H9 (cell line): ENCODE results near the gene KIF19. TPM values are rescaled to one million over a fixed set of nuclear protein-coding genes. Genes with fewer than 3 reads are reported as not detected.

Experiments
- DNase-seq: peaks from one replicate; pipeline ENCODE4 v3.0.0-alpha.2; 2017
- H2AFZ ChIP-seq: one replicate; pipeline ENCODE4 v1.6.1; 2013; ENCODE audit warnings: mild to moderate bottlenecking, low read length, control low read depth, moderate library complexity
- H2AK5ac ChIP-seq: 2 replicates; pipeline ENCODE4 v1.6.1; 2013; ENCODE audit warnings: low read length, control low read depth, mixed read lengths; ENCODE audit not compliant: insufficient read length
- H2BK120ac ChIP-seq: one replicate; pipeline ENCODE4 v1.6.1; 2013; ENCODE audit warnings: low read depth, mild to moderate bottlenecking, low read length, control low read depth, inconsistent platforms; ENCODE audit not compliant: poor library complexity, severe bottlenecking
- H2BK12ac ChIP-seq: 2 replicates; pipeline ENCODE4 v1.6.1; 2013; ENCODE audit warnings: low read length, control low read depth, mixed read lengths, low read depth; ENCODE audit not compliant: insufficient read length
- H2BK15ac ChIP-seq: 2 replicates; pipeline ENCODE4 v1.6.1; 2013; ENCODE audit warnings: low read depth, low read length, control low read depth
- H2BK20ac ChIP-seq: one replicate; pipeline ENCODE4 v1.6.1; 2013; ENCODE audit warnings: low read depth, mild to moderate bottlenecking, low read length, control low read depth, inconsistent platforms; ENCODE audit not compliant: poor library complexity, severe bottlenecking
- H2BK5ac ChIP-seq: 2 replicates; pipeline ENCODE4 v1.6.1; 2013; ENCODE audit warnings: low read length, control low read depth, mixed read lengths; ENCODE audit not compliant: insufficient read length
- H3K14ac ChIP-seq: 2 replicates; pipeline ENCODE4 v1.6.1; 2013; ENCODE audit warnings: low read length, control low read depth; ENCODE audit not compliant: insufficient read depth
- H3K18ac ChIP-seq: 2 replicates; pipeline ENCODE4 v1.6.1; 2013; ENCODE audit warnings: low read depth, mild to moderate bottlenecking, mixed read lengths, low read length, control low read depth; ENCODE audit not compliant: insufficient read length
- H3K23ac ChIP-seq: 2 replicates; pipeline ENCODE4 v1.6.1; 2013; ENCODE audit warnings: low read length, control low read depth, mixed read lengths, low read depth; ENCODE audit not compliant: insufficient read length
- H3K23me2 ChIP-seq: 2 replicates; pipeline ENCODE4 v1.6.1; 2013; ENCODE audit warnings: low read depth, mild to moderate bottlenecking, mixed read lengths, low read length, control low read depth; ENCODE audit not compliant: insufficient read length, poor library complexity, severe bottlenecking
- H3K27ac ChIP-seq: 2 replicates; pipeline ENCODE4 v1.5.1; 2013; ENCODE audit warnings: low read length, control low read depth, mixed read lengths, low read depth; ENCODE audit not compliant: insufficient read length
- H3K27me3 ChIP-seq: 2 replicates; pipeline ENCODE4 v1.6.1; 2013; ENCODE audit warnings: low read length, control low read depth, inconsistent platforms; ENCODE audit not compliant: insufficient read depth
- H3K4ac ChIP-seq: 2 replicates; pipeline ENCODE4 v1.6.1; 2013; ENCODE audit warnings: low read depth, mild to moderate bottlenecking, control low read depth, inconsistent platforms, low read length, moderate library complexity
- H3K4me1 ChIP-seq: 2 replicates; pipeline ENCODE4 v1.6.1; 2013; ENCODE audit warnings: low read length, control low read depth, inconsistent platforms; ENCODE audit not compliant: insufficient read depth
- H3K4me2 ChIP-seq: 2 replicates; pipeline ENCODE4 v1.6.1; 2013; ENCODE audit warnings: low read length, control low read depth, mixed read lengths; ENCODE audit not compliant: insufficient read length, insufficient read depth
- H3K56ac ChIP-seq: 2 replicates; pipeline ENCODE4 v1.6.1; 2013; ENCODE audit warnings: low read depth, mild to moderate bottlenecking, mixed read lengths, low read length, control low read depth; ENCODE audit not compliant: insufficient read length
- H3K79me1 ChIP-seq: 2 replicates; pipeline ENCODE4 v1.6.1; 2013; ENCODE audit warnings: low read depth, mild to moderate bottlenecking, moderate library complexity, low read length, control low read depth, inconsistent platforms; ENCODE audit not compliant: insufficient read depth, poor library complexity, severe bottlenecking
- H3K79me2 ChIP-seq: 2 replicates; pipeline ENCODE4 v1.6.1; 2013; ENCODE audit warnings: low read length, control low read depth, inconsistent platforms; ENCODE audit not compliant: insufficient read depth
- H3K9ac ChIP-seq: 2 replicates; pipeline ENCODE4 v1.6.1; 2013; ENCODE audit warnings: low read length, control low read depth, mixed read lengths; ENCODE audit not compliant: insufficient read length; ENCODE audit errors: extremely low read depth
- H3K9me3 ChIP-seq: one replicate; pipeline ENCODE4 v1.6.1; 2013; ENCODE audit warnings: low read depth, low read length, inconsistent platforms; ENCODE audit not compliant: control insufficient read depth
- H3T11ph ChIP-seq: one replicate; pipeline ENCODE4 v1.6.1; 2013; ENCODE audit warnings: mild to moderate bottlenecking, low read length, control low read depth, inconsistent platforms
- H4K20me1 ChIP-seq: one replicate; pipeline ENCODE4 v1.6.1; 2013; ENCODE audit not compliant: control insufficient read depth, insufficient read length, insufficient read depth
- H4K5ac ChIP-seq: 2 replicates; pipeline ENCODE4 v1.6.1; 2013; ENCODE audit warnings: low read depth, mild to moderate bottlenecking, mixed read lengths, low read length, control low read depth; ENCODE audit not compliant: insufficient read length
- H4K8ac ChIP-seq: replicated peaks from 2 replicates; pipeline ENCODE4 v1.6.1; 2013; ENCODE audit warnings: low read length, control low read depth, mixed read lengths, low read depth; ENCODE audit not compliant: insufficient read length
- H4K91ac ChIP-seq: 2 replicates; pipeline ENCODE4 v1.6.1; 2013; ENCODE audit warnings: low read depth, mild to moderate bottlenecking, moderate library complexity, mixed read lengths, low read length, control low read depth; ENCODE audit not compliant: insufficient read length
- H3K27ac Mint-ChIP-seq, 3 experiments: 2 replicates in 2 of 3; 3 replicates in 1 of 3; pipeline ENCODE4 v1.8.0; 2020 to 2021; ENCODE audit warnings: mixed read lengths in 3 of 3, mild to moderate bottlenecking in 1 of 3, moderate library complexity in 1 of 3
- H3K27me3 Mint-ChIP-seq: 2 replicates; pipeline ENCODE4 v1.8.0; 2021; ENCODE audit warnings: low read depth, mild to moderate bottlenecking, moderate library complexity, mixed read lengths
- H3K36me3 Mint-ChIP-seq, 3 experiments: 2 replicates in 2 of 3; 3 replicates in 1 of 3; pipeline ENCODE4 v1.8.0; 2020 to 2021; ENCODE audit warnings: low read depth in 3 of 3, mixed read lengths in 3 of 3; ENCODE audit not compliant: insufficient read depth in 1 of 3
- H3K4me1 Mint-ChIP-seq, 2 experiments: 2 replicates each; pipeline ENCODE4 v1.8.0; 2020; ENCODE audit warnings: mixed read lengths in 2 of 2
- H3K4me3 Mint-ChIP-seq, 2 experiments: 2 replicates in 1 of 2; 3 replicates in 1 of 2; pipeline ENCODE4 v1.8.0; 2020 to 2021; ENCODE audit warnings: mild to moderate bottlenecking in 2 of 2, mixed read lengths in 2 of 2, moderate library complexity in 1 of 2
- H3K9me3 Mint-ChIP-seq, 2 experiments: 2 replicates in 1 of 2; 3 replicates in 1 of 2; pipeline ENCODE4 v1.8.0; 2020; ENCODE audit warnings: mild to moderate bottlenecking in 2 of 2, mixed read lengths in 2 of 2, moderate library complexity in 1 of 2
- CTCF ChIP-seq: fragments of 200-600 bp; sonication (generic); conservative IDR thresholded peaks from 3 replicates; pipeline ENCODE4 v1.8.0; 2021; ENCODE audit warnings: antibody characterized with exemption, mild to moderate bottlenecking
- WGBS: extraction: QIAGEN DNeasy Blood & Tissue Kit; methylation state at CpG from one replicate; pipeline ENCODE4 v1.1.7; 2013; ENCODE audit warnings: missing lambda C conversion rate, low lambda C conversion rate, mixed read lengths; ENCODE audit not compliant: insufficient read length; ENCODE audit errors: extremely low coverage; 5-methylcytosine and 5-hydroxymethylcytosine counted together
- total RNA-seq: library from RNA; stranded (reverse); gene quantifications from 2 replicates; pipeline ENCODE4 v1.2.1, GENCODE V29; 2021

Gene KIF19
- total RNA-seq, 1 experiment from 2014 or later, result 0.13 TPM

DNA sequence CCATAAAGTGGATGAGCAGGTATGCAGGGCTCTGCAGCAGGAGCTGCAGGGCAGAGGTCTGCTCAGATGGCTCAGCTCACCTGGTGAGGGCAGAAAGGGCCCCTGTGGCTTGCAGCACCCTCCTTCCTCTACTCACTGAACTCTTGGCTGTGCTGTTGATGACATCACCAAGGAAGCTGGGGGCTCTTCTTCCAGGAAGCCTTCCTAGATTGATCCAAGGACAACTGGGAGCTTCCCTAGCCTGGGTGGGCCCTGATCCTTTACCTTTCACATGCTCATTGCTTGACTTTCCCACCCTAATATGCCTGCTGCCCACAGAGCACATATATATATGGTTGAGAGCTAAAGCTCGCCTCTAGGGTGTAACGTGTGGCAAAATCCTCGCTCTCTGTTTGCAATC, 2.5 kb downstream of the KIF19 start:
- no peak overlapping the region for H2BK12ac ChIP-seq
- no peak overlapping the region for H3K4me3 Mint-ChIP-seq
- H3K56ac ChIP-seq, result no peak overlapping the region
- no peaks in the 10 kb centered on the region for H3K79me1 ChIP-seq
- WGBS, result no CpG with 5 or more reads among the region's 3 CpGs
- no peak overlapping the region for H2BK15ac ChIP-seq
- no peak overlapping the region for H3K14ac ChIP-seq
- H3K9ac ChIP-seq, result no peak overlapping the region
- no peaks in the 10 kb centered on the region for H3K9me3 Mint-ChIP-seq
- no peak overlapping the region for H2AFZ ChIP-seq
- peaks cover 31 to 45% of the 10 kb centered on the region in 2 experiments for H3K4me1 Mint-ChIP-seq
- H3T11ph ChIP-seq, result no peak overlapping the region
- no peaks in the 10 kb centered on the region for H3K79me2 ChIP-seq
- H3K18ac ChIP-seq, result no peak overlapping the region
- no peak overlapping the region for H3K27ac ChIP-seq
- no peak overlapping the region for H3K4me2 ChIP-seq
- H4K91ac ChIP-seq, result no peak overlapping the region
- H4K8ac ChIP-seq, result no peak overlapping the region
- H4K20me1 ChIP-seq, result no peaks in the 10 kb centered on the region
- no peaks in the 10 kb centered on the region for H3K4me1 ChIP-seq
- H3K23ac ChIP-seq, result no peak overlapping the region
- H4K5ac ChIP-seq, result no peak overlapping the region
- H3K36me3 Mint-ChIP-seq, result no peaks in the 10 kb centered on the region; a peak in 1 of 7 replicates
- DNase-seq, result no peak
- H3K27ac Mint-ChIP-seq, result no peak overlapping the region
- no peak for TF ChIP-seq CTCF
- peaks cover 70% of the 10 kb centered on the region for H3K27me3 Mint-ChIP-seq
- no peak overlapping the region for H2BK120ac ChIP-seq
- H2BK20ac ChIP-seq, result no peak overlapping the region
- H3K23me2 ChIP-seq, result peaks cover 6% of the 10 kb centered on the region
- no peak overlapping the region for H2BK5ac ChIP-seq
- no peaks in the 10 kb centered on the region for H3K9me3 ChIP-seq
- H2AK5ac ChIP-seq, result no peak overlapping the region
- H3K4ac ChIP-seq, result no peak overlapping the region
- no peaks in the 10 kb centered on the region; the same call in 1 of the 2 replicates for H3K27me3 ChIP-seq
